ENCODE data around the gene TBCEL.

Gene TBCEL

GRCh38 chr11:121066623-121067022 lies 42.7 kb downstream of the TBCEL start:
- DNase-seq (ENCODE audit: low spot score) = no peak

GRCh38 chr11:121067026-121067425 lies 43.1 kb downstream of the TBCEL start:
- no peak for DNase-seq (ENCODE audit: low spot score)

GRCh38 chr11:121067453-121067852 lies 43.6 kb downstream of the TBCEL start:
- DNase-seq (ENCODE audit: low spot score) = no peak

- DNase-seq (ENCODE audit: low spot score) = no peak
Measured at GRCh38 chr11:121067962-121068647, 44.2 kb downstream of the TBCEL start.

GRCh38 chr11:121068787-121069186 lies 44.9 kb downstream of the TBCEL start:
- no peak for DNase-seq (ENCODE audit: low spot score)

- no peak for DNase-seq (ENCODE audit: low spot score)
Measured at GRCh38 chr11:121070951-121071845, 47.3 kb downstream of the TBCEL start.

- peak; percentile 60 for DNase-seq (ENCODE audit: low spot score)
Measured at GRCh38 chr11:121071846-121072450, 48.0 kb downstream of the TBCEL start.

GRCh38 chr11:121081321-121081720 lies 57.4 kb downstream of the TBCEL start:
- DNase-seq (ENCODE audit: low spot score) = no peak

- DNase-seq (ENCODE audit: low spot score) = no peak
Measured at GRCh38 chr11:121082219-121082618, 58.3 kb downstream of the TBCEL start.

GRCh38 chr11:121082670-121083069 lies 58.8 kb downstream of the TBCEL start:
- DNase-seq (ENCODE audit: low spot score) = no peak

GRCh38 chr11:121086866-121087265 lies 63.0 kb downstream of the TBCEL start:
- DNase-seq (ENCODE audit: low spot score) = no peak

GRCh38 chr11:121089566-121089965 lies 65.7 kb downstream of the TBCEL start:
- no peak for DNase-seq (ENCODE audit: low spot score)

- DNase-seq (ENCODE audit: low spot score) = no peak
Measured at GRCh38 chr11:121090145-121090721, 66.3 kb downstream of the TBCEL start.

GRCh38 chr11:121091492-121092152 lies 67.7 kb downstream of the TBCEL start:
- DNase-seq (ENCODE audit: low spot score) = no peak

GRCh38 chr11:121095561-121095960 lies 71.7 kb downstream of the TBCEL start:
- DNase-seq (ENCODE audit: low spot score) = peak; percentile 53

- no peak for DNase-seq (ENCODE audit: low spot score)
Measured at GRCh38 chr11:121099364-121099763, 75.5 kb downstream of the TBCEL start.

- no peak for DNase-seq (ENCODE audit: low spot score)
Measured at GRCh38 chr11:121099885-121100284, 76.0 kb downstream of the TBCEL start.

- no peak for DNase-seq (ENCODE audit: low spot score)
Measured at GRCh38 chr11:121100943-121101342, 77.0 kb downstream of the TBCEL start, which contains the start of gene TECTA. TSS of gene TECTA (plus strand) at chr11:121101243. CDS start at chr11:121102666, 1,423 bp downstream.

- DNase-seq (ENCODE audit: low spot score) = no peak
Measured at GRCh38 chr11:121104312-121104762, 80.4 kb downstream of the TBCEL start.

GRCh38 chr11:121105063-121105480 lies 81.2 kb downstream of the TBCEL start:
- no peak for DNase-seq (ENCODE audit: low spot score)

- DNase-seq (ENCODE audit: low spot score) = no peak
Measured at GRCh38 chr11:121105481-121106195, 81.7 kb downstream of the TBCEL start.

All from COLO829 (cell line).